ENCODE data around the gene ADRA2A.

The ADRA2A gene

DNA sequence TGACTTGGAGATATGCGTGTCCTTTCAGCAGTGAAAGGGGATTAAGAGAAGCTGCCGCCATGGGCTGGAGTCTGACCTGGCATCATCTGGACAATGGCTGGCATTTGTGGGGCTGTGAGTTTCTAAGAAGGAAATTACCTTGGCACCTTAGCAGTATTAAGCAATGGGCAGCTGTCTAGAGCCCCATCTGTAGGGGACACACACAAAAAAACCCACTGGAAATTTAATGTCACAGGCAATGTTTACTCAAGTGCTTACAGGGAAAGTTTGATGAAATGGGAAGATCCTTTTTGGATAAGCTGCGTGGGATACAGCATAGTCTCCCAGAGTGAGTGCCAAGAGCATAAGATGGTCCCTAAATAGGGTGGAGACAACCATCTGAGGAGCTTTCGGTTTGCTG lies 25.0 kb downstream of the ADRA2A start:
- TF ChIP-seq, protein P1, sequence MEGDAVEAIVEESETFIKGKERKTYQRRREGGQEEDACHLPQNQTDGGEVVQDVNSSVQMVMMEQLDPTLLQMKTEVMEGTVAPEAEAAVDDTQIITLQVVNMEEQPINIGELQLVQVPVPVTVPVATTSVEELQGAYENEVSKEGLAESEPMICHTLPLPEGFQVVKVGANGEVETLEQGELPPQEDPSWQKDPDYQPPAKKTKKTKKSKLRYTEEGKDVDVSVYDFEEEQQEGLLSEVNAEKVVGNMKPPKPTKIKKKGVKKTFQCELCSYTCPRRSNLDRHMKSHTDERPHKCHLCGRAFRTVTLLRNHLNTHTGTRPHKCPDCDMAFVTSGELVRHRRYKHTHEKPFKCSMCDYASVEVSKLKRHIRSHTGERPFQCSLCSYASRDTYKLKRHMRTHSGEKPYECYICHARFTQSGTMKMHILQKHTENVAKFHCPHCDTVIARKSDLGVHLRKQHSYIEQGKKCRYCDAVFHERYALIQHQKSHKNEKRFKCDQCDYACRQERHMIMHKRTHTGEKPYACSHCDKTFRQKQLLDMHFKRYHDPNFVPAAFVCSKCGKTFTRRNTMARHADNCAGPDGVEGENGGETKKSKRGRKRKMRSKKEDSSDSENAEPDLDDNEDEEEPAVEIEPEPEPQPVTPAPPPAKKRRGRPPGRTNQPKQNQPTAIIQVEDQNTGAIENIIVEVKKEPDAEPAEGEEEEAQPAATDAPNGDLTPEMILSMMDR (IDR thresholded peaks at IDR 0.05; ENCODE audit: low read depth, low read length), result no peak
- no peak for DNase-seq (ENCODE audit: low read depth in 2 of 2)
- no peak overlapping the region for H3K4me3 ChIP-seq (replicated peaks in 1 of 2; ENCODE audit: low read depth in 2 of 2, low read length in 2 of 2)

DNA sequence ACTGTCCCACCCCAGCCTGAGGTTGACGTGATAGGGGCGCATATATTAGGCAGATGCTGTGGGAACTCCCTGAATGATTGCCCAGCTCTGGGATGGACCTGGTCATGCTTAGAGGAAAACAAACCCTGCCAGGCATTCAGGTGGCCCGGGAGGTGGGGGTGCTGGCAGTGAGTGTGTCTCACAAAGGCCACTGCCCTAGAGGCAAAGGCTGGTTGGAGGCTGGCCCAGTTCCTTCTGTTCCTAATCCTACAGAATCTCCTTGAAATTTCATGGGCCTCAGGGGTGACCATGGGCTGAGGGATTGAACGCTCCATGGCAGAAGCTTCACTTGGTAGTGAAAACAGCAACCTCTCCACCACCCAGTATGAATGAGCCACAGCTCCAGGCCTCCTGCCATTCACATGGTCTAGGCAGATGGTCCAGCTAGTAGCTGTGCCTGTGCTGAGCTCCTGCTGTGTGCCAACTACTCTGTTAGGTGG lies 25.6 kb downstream of the ADRA2A start:
- no peak overlapping the region for H3K4me3 ChIP-seq (replicated peaks in 1 of 2; ENCODE audit: low read depth in 2 of 2, low read length in 2 of 2)
- TF ChIP-seq, protein P1 (IDR thresholded peaks at IDR 0.05; ENCODE audit: low read depth, low read length), result no peak
- no peak for DNase-seq (ENCODE audit: low read depth in 2 of 2)

DNA sequence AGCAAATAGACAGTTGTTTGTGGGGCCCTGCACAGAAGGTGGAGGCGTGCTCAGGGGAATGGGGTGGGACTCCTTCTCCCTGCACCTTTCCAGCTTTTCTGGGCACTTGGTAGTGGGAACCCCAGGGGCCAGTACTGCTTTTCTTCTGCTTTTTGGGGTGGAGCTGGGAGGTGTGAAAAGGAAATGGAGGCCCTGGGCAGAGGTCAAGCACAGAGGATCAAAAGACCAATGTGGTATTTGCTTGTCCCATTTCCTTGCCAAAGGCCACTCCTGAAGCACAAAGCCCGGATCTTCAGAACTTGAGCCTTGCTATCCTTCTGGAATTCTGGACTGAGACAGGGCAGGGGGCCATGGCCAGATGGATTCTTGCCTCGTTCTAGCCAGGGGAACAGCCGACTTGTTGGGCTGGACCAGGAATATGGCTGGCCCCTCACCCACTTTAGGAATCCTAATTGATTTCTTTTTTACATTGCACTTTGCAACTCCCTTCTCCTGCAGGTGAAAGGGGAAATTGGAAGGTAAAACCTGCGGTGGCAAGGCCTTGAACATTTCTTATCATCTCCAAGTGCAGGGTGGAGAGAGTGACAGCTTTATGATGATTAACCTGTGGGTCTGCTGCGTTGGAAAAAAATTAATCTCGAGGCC lies 26.5 kb downstream of the ADRA2A start:
- TF ChIP-seq, protein P1 (IDR thresholded peaks at IDR 0.05; ENCODE audit: low read depth, low read length), result no peak
- no peak overlapping the region for H3K4me3 ChIP-seq (replicated peaks in 1 of 2; ENCODE audit: low read depth in 2 of 2, low read length in 2 of 2)
- no peak for DNase-seq (ENCODE audit: low read depth in 2 of 2)

DNA sequence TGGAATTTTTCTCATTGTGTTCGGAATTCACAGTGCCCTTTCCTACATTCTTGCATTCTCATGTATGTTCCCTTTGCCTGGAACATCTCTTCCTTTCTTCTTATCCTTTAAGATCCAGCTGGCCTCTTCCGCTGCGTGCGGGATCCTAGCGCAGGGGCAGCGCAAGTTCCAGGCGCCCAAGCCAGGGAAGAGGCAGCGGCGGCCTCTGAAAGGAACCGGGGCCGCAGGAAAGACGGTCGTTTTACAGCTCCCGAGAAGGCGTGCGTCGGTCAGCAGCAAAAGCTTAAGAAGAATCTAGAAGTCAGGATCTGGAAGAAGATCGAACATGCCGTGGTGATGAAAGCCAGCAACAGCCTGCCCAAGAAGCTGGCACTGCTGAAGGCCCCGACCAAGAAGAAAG lies 28.0 kb downstream of the ADRA2A start:
- no peak for DNase-seq (ENCODE audit: low read depth in 2 of 2)
- TF ChIP-seq, protein P1 (IDR thresholded peaks at IDR 0.05; ENCODE audit: low read depth, low read length), result no peak

DNA sequence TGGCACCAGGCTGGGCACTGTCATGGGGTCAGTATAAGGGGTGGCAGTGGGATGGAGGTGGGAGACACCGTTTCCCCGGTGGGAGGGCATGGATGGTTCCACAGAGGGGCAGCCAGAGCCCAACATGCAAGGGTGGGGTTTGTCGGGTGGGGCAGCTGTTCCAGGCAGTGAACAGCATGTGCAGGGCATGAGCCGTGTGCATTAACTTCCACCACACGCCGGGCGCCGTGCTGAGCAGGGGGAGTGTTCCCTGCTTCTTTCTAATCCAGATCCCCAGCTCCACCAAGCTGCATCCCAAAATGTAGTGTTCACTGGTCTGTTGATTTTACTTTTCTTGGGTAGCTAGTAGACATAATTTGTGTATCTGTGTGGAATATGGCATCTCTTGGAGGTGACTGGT lies 29.3 kb downstream of the ADRA2A start:
- TF ChIP-seq, protein P1 (IDR thresholded peaks at IDR 0.05; ENCODE audit: low read depth, low read length), result no peak
- no peak overlapping the region for H3K4me3 ChIP-seq (replicated peaks in 1 of 2; ENCODE audit: low read depth in 2 of 2, low read length in 2 of 2)
- no peak for DNase-seq (ENCODE audit: low read depth in 2 of 2)

More for the DNA sequence above, 28.0 kb downstream of the ADRA2A start:
- no peak overlapping the region for H3K4me3 ChIP-seq (replicated peaks in 1 of 2; ENCODE audit: low read depth in 2 of 2, low read length in 2 of 2)

DNA sequence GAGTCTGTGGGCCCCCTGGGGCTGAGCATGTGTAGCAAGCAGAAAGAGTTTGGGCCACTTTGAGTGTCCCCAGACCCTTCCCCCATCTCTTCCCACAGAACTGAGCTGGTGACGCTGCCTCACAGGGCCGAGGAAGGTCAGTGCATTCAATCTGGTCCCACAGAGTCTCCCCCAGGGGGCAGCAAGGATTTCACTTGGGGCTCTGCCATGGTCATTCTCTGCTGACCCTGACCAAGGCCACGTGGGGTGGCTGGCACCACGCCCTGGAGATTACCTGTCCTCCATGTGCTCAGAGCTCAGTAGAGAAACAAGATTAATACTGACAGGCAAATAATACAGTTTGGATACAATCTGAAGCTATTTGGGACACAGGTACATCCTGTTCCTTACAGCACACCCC lies 30.2 kb downstream of the ADRA2A start:
- DNase-seq (ENCODE audit: low read depth in 2 of 2), result no peak
- TF ChIP-seq, protein P1 (IDR thresholded peaks at IDR 0.05; ENCODE audit: low read depth, low read length), result no peak
- no peak overlapping the region for H3K4me3 ChIP-seq (replicated peaks in 1 of 2; ENCODE audit: low read depth in 2 of 2, low read length in 2 of 2)

DNA sequence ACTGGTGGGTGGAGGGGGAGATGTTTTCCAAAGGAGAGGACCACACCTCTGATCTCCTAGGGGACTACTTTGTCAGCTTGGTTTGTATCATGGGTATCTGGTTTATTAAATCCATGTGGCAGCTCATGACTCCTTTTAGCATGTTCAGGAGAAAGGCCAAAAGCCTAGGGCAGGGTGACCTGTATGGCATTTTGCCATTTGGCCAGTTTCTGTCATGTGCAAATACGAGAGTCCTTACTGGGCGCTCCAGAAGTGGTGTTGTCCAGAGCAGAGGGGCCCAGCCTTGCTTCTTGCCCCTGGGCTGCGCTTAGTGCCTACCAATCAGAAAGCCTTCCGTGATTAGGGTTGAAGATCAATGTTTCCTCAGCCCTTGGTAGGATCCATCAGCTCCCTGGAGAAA lies 31.0 kb downstream of the ADRA2A start:
- TF ChIP-seq, protein P1 (IDR thresholded peaks at IDR 0.05; ENCODE audit: low read depth, low read length), result no peak
- no peak overlapping the region for H3K4me3 ChIP-seq (replicated peaks in 1 of 2; ENCODE audit: low read depth in 2 of 2, low read length in 2 of 2)
- no peak for DNase-seq (ENCODE audit: low read depth in 2 of 2)

All from cardiac fibroblast (primary cell).